GM13976 (cell line): ENCODE data around the gene WDR81.
"Not testable (repeated sequence)": the region's sequence is repeated elsewhere in the genome, so short reads cannot be mapped to it uniquely, and the experiment has no call there.

Experiments used
- DNase-seq: peaks from one replicate; pipeline ENCODE4 v3.0.0; 2012; ENCODE audit warnings: low spot score
- in situ Hi-C: fragments of 300-500 bp; cut with MboI; formaldehyde crosslinking; loops from one replicate; pipeline ENCODE4 v1.12.0; 2022; ENCODE audit warnings: low sequenced_read_pairs, mixed read lengths, inconsistent platforms; ENCODE audit not compliant: unreplicated experiment
- TF ChIP-seq, protein P1 (sequence below): IDR thresholded peaks from 2 replicates; pipeline ENCODE4 v1.5.1; 2012; ENCODE audit warnings: borderline replicate concordance, mild to moderate bottlenecking; ENCODE audit not compliant: insufficient read depth; ENCODE audit errors: extremely low read depth, missing control alignments, control extremely low read depth

Gene WDR81

DNA sequence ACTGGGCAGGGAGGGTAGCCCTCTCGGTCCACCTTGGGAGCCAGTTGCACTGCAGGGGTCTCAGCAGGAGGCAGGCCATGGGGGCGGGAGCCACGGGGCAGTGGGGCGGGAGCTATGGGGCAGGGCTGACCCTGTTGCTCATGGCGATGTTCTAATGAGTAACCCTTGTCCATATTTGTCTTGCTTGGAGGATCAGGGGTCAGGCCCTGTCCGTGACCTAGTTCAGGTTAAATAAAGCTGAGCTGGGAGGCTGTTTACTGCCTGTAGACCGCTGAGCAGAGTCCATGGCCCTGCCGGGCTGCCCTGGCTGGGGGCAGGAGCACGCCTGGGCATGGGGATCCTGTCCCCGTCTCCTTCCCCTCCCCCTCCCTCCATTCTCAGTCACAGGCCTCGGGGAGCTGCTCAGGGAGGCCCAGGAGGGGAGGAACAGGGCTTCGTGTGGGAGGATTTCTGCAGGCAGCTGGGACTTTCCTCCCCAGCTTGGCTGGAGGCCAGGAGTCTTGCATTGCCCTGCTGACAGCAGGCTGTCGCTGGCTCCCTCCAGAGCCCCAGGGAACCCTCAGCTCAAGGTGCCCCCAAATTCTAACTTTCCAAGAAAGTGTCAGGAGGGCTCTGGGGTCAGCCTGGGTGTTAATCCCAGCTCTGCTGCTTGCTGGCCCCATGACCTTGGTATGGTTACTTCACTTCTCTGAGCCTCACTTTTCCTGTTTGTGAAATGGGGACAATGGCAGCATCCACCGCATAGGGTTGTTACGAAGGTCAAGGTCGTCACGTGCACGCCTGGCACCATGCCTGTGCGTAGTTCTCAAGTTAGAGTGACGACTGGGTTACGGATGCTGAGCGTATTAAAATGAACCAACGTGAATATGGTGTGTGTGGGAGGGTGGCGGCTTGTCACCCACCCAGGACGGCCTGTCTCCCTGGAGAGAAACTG is 12.1 kb downstream of the WDR81 start:
- DNase-seq, result peak; percentile 95
- TF ChIP-seq, protein P1, sequence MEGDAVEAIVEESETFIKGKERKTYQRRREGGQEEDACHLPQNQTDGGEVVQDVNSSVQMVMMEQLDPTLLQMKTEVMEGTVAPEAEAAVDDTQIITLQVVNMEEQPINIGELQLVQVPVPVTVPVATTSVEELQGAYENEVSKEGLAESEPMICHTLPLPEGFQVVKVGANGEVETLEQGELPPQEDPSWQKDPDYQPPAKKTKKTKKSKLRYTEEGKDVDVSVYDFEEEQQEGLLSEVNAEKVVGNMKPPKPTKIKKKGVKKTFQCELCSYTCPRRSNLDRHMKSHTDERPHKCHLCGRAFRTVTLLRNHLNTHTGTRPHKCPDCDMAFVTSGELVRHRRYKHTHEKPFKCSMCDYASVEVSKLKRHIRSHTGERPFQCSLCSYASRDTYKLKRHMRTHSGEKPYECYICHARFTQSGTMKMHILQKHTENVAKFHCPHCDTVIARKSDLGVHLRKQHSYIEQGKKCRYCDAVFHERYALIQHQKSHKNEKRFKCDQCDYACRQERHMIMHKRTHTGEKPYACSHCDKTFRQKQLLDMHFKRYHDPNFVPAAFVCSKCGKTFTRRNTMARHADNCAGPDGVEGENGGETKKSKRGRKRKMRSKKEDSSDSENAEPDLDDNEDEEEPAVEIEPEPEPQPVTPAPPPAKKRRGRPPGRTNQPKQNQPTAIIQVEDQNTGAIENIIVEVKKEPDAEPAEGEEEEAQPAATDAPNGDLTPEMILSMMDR, result no peak
- in situ Hi-C loops, result no loop called here

DNA sequence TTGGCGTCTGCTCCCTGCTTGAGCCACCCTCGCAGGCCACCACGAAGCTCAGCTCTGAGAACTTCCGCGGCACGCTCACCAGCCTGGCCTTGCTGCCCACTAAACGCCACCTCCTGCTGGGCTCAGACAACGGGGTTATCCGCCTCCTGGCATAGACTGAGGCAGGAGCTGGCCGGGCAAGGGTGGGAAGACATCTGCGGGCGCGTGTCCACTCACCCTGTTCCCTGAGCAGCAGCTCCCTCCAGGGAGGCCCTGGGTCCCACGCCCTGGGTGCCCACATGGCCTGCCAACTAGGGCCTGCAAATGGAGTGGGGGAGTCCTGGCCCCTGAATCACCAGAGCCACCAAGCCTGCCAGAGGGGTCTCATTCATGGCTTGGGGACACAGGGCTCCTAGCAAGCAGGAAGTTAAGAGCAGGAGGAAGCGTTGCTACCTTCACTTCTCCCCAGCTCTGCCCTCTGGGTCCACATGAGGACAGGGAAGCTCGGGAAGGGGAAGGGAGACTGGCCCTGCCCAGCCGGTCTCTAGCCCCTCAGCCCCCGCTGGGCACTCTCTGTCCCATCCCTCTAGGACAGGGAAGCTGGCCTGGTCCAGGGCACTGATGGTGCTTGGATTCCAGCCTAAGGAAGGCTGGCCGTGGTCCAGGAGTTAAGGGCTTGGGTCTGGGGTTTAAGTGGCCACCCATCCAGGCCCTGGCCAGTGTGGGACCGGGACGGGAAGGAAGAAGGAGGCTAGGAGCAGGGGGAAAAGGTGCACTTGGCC is 13.2 kb downstream of the WDR81 start:
- in situ Hi-C loops, result no loop called here
- TF ChIP-seq, protein P1, result no peak

DNA sequence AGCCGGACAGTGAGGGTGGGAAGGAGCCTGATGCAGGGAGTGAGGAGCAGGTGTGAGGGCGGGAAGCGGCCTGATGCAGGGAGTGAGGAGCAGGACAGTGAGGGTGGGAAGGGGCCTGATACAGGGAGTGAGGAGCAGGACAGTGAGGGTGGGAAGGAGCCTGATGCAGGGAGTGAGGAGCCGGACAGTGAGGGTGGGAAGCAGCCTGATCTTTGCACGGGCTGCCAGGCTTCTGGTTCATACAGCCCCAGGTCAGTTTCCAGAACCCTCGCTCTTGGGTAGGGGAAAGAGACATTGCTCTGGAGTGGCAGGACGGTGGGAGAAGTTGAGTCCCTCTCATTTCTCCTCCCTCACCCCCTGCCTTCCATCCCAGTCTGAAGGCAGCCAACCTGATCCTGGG is 17.4 kb downstream of the WDR81 start:
- in situ Hi-C loops, DNase-seq: not testable (repeated sequence)

More for the DNA sequence above, 13.2 kb downstream of the WDR81 start:
- DNase-seq, result no peak

DNA sequence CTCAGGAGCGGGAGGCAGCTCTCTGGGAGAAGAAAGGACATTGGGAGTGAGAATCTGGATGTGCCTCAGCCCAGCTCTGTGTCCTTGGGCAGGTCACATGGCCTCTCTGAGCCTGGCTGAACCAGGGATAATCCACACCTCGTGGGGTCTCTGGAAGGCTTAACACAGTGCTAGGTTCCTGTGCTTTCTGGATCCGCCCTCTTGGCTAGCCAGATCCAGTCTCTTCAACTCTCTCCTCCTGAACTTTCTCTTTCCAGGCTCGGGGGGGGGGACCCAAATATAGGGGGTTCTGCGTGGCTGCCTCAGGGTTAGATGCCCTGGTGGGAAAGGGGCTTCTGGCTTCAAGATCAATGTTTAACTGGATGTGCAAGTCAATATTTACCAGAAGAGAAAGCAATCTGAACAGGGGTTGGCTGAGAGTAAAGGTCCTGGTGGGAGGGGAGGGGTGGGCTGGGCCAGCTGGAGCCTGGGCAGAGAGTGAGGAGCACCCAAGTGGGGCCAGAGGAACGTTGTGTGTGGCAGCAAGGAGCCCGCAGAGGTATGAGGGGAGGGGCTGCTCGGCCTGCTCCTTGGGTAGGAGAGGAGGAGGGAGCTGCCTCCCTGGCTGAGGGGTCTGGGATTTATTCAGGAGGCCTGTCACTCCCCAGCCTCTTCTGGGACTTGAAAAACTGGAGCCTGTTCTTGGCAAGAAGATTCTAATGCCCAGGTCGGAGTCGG is 18.0 kb downstream of the WDR81 start, which contains the start of gene SERPINF2:
TSS of gene SERPINF2 (plus strand) at position 501 of the 717 bp plus-strand sequence. CDS start 2,125 bp downstream, outside the sequence.
- in situ Hi-C loops, result no loop called here
- TF ChIP-seq, protein P1, result no peak
- DNase-seq, result no peak

DNA sequence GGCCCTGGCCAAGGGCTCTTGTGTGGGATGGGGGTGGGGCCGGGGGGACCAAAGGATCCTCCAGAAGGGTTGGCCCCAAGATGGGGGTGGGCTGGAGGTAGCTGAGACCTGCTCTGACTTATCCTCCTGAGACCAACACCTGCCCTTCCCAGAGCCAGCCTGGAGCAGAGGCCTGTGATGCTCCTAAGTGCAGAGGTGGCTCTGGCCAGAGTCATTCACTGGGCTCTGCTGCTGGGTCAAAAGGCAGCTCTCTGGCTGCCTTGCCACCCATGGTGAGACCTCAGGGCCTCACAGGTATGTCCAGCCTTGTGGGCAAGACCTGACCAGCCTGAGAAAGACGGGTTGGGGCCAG is 18.6 kb downstream of the WDR81 start:
- no peak for DNase-seq
- TF ChIP-seq, protein P1, result no peak
- in situ Hi-C loops, result no loop called here

DNA sequence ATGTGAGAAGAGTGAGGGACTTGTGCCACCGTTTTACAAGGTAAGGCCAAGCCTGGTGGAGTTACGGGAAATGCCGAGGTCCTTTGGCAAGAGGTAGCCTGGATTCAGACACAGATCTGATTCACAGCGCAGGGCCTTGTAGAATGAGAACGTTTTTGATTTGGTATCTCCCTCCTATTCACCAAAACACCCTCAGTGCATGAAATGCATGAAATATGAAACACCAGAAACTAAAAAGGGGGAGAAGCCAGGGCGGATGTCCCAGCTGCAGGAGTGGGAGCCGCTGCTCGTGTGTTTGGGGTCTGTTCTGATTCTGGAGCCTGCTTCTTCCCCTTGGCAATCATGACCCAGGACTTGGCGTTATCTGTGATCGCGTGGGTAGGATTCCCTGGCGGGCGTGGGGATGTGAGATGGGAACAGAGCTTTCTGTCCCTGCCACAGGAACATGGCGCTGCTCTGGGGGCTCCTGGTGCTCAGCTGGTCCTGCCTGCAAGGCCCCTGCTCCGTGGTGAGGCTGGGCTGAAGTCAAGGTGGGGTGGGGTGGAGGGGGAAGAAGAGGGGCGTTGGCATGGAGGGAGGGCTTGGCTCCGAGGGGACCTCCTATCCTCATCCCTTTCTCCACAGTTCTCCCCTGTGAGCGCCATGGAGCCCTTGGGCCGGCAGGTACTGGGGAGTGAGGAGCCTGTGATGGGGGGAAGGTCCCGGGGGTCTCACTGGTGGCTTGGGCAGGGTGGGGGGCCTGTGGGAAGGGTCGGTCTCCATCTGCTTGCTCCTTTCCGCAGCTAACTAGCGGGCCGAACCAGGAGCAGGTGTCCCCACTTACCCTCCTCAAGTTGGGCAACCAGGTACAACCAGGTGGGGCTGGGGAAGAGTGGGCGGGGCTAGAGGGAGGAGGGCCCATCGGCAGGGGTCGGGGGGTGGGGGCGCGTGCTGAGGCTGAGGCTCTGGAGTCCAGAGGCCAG is 20.3 kb downstream of the WDR81 start:
- TF ChIP-seq, protein P1, result no peak
- in situ Hi-C loops, result no loop called here
- DNase-seq, result no peak
